Right atrium auricular region (tissue), 2 donors: ENCODE measurements around the gene MGAT3. TPM values are rescaled to one million over a fixed set of nuclear protein-coding genes. Genes with fewer than 3 reads are reported as not detected.

Experiments
- DNase-seq: peaks from one replicate; pipeline ENCODE4 v3.0.0-alpha.2; 2019; ENCODE audit warnings: low spot score
- H3K27ac ChIP-seq, 2 donors: fragments of 200-600 bp; sonication (generic); 1 replicate in 1 of 2; 2 replicates in 1 of 2; pipeline ENCODE4 v1.5.1; 2016 to 2019
- H3K27me3 ChIP-seq, 2 donors: fragments of 200-600 bp; sonication (generic); one replicate each; pipeline versions ENCODE4 v1.5.1 to v1.6.0; 2017 to 2019
- H3K36me3 ChIP-seq: fragments of 200-600 bp; sonication (generic); one replicate; pipeline ENCODE4 v1.5.1; 2016
- H3K4me1 ChIP-seq, 2 donors: fragments of 200-600 bp; sonication (generic); one replicate each; pipeline versions ENCODE4 v1.5.1 to v1.6.0; 2017 to 2019
- H3K4me3 ChIP-seq, 2 donors: fragments of 200-600 bp; sonication (generic); 1 replicate in 1 of 2; 2 replicates in 1 of 2; pipeline ENCODE4 v1.5.1; 2017 to 2019; ENCODE audit warnings: mild to moderate bottlenecking in 1 of 2, moderate library complexity in 1 of 2
- H3K9me3 ChIP-seq, 2 donors: fragments of 200-600 bp; sonication (generic); one replicate each; pipeline ENCODE4 v1.5.1; 2019
- total RNA-seq, 2 donors: library from RNA; depleted of rRNA; stranded (reverse); fragments of >200 nt; gene quantifications; one replicate each; pipeline ENCODE4 v1.1.0, GENCODE V29; 2016
- TF ChIP-seq, protein P1 (sequence below), 2 donors: fragments of 200-600 bp; sonication (generic); IDR thresholded peaks; one replicate each; pipeline ENCODE4 v1.5.1; 2019; ENCODE audit warnings: antibody characterized with exemption in 2 of 2

The MGAT3 gene
- total RNA-seq, 2 donors from 2014 or later = 2.9 to 11.3 TPM

DNA sequence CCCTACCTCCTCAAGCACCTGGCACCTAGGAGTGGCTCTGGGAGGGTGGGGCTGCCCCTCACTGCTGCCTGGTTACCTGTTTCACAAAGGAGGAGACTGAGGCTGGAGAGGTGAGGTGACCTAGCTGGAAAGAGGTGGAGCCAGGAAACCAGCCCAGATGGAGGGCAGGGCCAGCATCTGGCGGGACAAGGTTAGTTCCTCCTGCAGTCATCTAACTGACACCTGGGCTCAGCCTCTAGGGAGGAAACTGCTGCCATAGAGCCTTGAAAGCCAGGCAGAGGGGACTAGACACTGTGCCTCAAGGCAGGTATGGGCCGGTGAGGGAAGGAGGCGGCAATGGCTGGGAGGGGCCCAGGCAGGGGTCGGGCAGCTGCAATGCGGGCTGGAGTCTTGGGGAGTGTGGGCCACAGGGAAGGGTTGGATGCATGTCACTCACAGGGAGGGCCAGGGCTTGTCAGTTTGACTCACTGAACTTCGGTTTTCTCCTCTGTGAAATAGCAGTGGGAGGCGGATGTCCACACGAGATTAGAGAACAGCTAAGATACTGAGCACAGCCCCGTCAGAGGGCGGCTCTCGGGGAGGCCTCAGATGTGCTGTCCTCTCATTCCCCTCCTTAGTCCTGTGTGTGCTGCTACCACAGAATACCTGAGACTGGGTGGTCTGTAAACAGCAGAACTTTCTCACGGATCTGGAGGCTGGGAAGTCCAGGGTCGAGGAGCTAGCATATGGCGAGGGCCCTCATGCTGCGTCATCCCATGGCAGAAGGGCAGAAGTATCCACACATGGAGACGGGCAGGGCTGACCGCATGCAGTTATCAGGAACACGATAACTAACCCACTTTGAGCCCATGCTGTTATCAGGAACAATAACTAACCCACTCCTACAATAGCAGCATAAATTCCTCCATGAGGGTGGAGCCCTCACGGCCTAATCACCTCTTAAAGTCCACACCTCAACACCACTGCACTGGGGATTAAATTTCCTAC, 16.1 kb downstream of the MGAT3 start:
- Histone ChIP-seq H3K27me3 (no peaks in the 10 kb centered on the region), H3K4me1 (peaks cover 0 to 54% of the 10 kb centered on the region in 2 donors), H3K9me3 (no peaks in the 10 kb centered on the region), H3K27ac (peak overlapping the region; percentile 48 to 64), H3K4me3 (no peak overlapping the region), H3K36me3 (no peaks in the 10 kb centered on the region)
- TF ChIP-seq, protein P1, sequence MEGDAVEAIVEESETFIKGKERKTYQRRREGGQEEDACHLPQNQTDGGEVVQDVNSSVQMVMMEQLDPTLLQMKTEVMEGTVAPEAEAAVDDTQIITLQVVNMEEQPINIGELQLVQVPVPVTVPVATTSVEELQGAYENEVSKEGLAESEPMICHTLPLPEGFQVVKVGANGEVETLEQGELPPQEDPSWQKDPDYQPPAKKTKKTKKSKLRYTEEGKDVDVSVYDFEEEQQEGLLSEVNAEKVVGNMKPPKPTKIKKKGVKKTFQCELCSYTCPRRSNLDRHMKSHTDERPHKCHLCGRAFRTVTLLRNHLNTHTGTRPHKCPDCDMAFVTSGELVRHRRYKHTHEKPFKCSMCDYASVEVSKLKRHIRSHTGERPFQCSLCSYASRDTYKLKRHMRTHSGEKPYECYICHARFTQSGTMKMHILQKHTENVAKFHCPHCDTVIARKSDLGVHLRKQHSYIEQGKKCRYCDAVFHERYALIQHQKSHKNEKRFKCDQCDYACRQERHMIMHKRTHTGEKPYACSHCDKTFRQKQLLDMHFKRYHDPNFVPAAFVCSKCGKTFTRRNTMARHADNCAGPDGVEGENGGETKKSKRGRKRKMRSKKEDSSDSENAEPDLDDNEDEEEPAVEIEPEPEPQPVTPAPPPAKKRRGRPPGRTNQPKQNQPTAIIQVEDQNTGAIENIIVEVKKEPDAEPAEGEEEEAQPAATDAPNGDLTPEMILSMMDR (IDR thresholded peaks at IDR 0.05) = no peak
- DNase-seq = no peak

GRCh38 chr22:39473851-39474250, 17.0 kb downstream of the MGAT3 start:
- Histone ChIP-seq H3K4me3 (no peak overlapping the region), H3K9me3 (no peaks in the 10 kb centered on the region), H3K27ac (peak overlapping the region in 1 of 2 donors; percentile 7), H3K36me3 (no peaks in the 10 kb centered on the region), H3K27me3 (no peaks in the 10 kb centered on the region), H3K4me1 (peaks cover 0 to 62% of the 10 kb centered on the region in 2 donors)
- DNase-seq = no peak
- TF ChIP-seq, protein P1 (IDR thresholded peaks at IDR 0.05) = no peak

- DNase-seq = no peak
These were observed 17.7 kb downstream of the MGAT3 start for GRCh38 chr22:39474351-39475111.

GRCh38 chr22:39475337-39475736, 18.5 kb downstream of the MGAT3 start:
- Histone ChIP-seq H3K27me3 (no peaks in the 10 kb centered on the region), H3K4me3 (no peak overlapping the region), H3K4me1 (peaks cover 0 to 51% of the 10 kb centered on the region in 2 donors), H3K9me3 (no peaks in the 10 kb centered on the region), H3K27ac (peak overlapping the region in 1 of 2 donors; percentile 7), H3K36me3 (no peaks in the 10 kb centered on the region)
- DNase-seq = no peak
- TF ChIP-seq, protein P1 (IDR thresholded peaks at IDR 0.05) = no peak

More at GRCh38 chr22:39474351-39475111, 17.7 kb downstream of the MGAT3 start:
- Histone ChIP-seq H3K4me1 (peaks cover 0 to 59% of the 10 kb centered on the region in 2 donors), H3K27me3 (no peaks in the 10 kb centered on the region), H3K27ac (peak overlapping the region in 1 of 2 donors; percentile 7), H3K9me3 (no peaks in the 10 kb centered on the region), H3K4me3 (no peak overlapping the region), H3K36me3 (no peaks in the 10 kb centered on the region)
- TF ChIP-seq, protein P1 (IDR thresholded peaks at IDR 0.05) = no peak

- Histone ChIP-seq H3K9me3 (no peaks in the 10 kb centered on the region), H3K27me3 (no peaks in the 10 kb centered on the region), H3K36me3 (no peaks in the 10 kb centered on the region), H3K4me3 (no peak overlapping the region), H3K4me1 (peaks cover 0 to 46% of the 10 kb centered on the region in 2 donors), H3K27ac (no peak overlapping the region)
- TF ChIP-seq, protein P1 (IDR thresholded peaks at IDR 0.05) = no peak
- no peak for DNase-seq
These were observed 19.1 kb downstream of the MGAT3 start for GRCh38 chr22:39475902-39476301.
